GM12878 (cell line): ENCODE measurements around the gene SHISA9. TPM values are rescaled to one million over a fixed set of nuclear protein-coding genes. Genes with fewer than 3 reads are reported as not detected.

Experiments
- ATAC-seq: fragments of 200-7000 bp; cut with Tn5 transposase; 3 replicates; pipeline ENCODE4 v1.9.1; 2020; ENCODE audit warnings: mild to moderate bottlenecking, moderate library complexity
- BruUV-seq: library from RNA; stranded (reverse); fragments of 400-500 nt; replicated peaks from 2 replicates; lab custom pipeline; 2021; lab: Mats Ljungman, UMichigan
- CTCF ChIA-PET: fragments of 300-600 bp; sonication (Branson Sonifier 250); formaldehyde crosslinking; extraction: SDS; loops from one replicate; lab custom pipeline; 2021; ENCODE audit warnings: inconsistent platforms; lab: Yijun Ruan, JAX
- POLR2A ChIA-PET: fragments of 350-600 bp; formaldehyde crosslinking; extraction: SDS; loops from one replicate; lab custom pipeline; 2021; ENCODE audit warnings: inconsistent platforms; lab: Charles Lee
- RAD21 ChIA-PET: fragments of 300-600 bp; sonication (Branson Sonifier 250); formaldehyde crosslinking; loops from one replicate; lab custom pipeline; 2023; ENCODE audit warnings: antibody characterized with exemption; ENCODE audit not compliant: unreplicated experiment; lab: Charles Lee
- SMC1A ChIA-PET: fragments of 300-600 bp; sonication (Branson Sonifier 250); formaldehyde crosslinking; loops from one replicate; lab custom pipeline; 2023; ENCODE audit not compliant: unreplicated experiment, uncharacterized antibody; lab: Charles Lee
- DNase-seq: peaks from one replicate; pipeline ENCODE4 v3.0.0-alpha.2; 2011; ENCODE audit warnings: low read depth, low spot score
- FAIRE-seq: peaks from 3 replicates; lab custom pipeline; 2011; peaks lifted over from hg19 to GRCh38; lab: Jason Lieb, UNC
- H2AFZ ChIP-seq: 2 replicates; pipeline ENCODE4 v1.6.0; 2011; ENCODE audit warnings: low read depth, low read length, control low read depth; ENCODE audit not compliant: control insufficient read depth
- H3K27ac ChIP-seq: 2 replicates; pipeline ENCODE4 v1.5.1; 2011; ENCODE audit warnings: control low read depth; ENCODE audit not compliant: control insufficient read depth, insufficient read depth
- H3K27me3 ChIP-seq, 2 experiments: replicated peaks in 1 of 2; 2 replicates each; pipeline versions ENCODE4 v1.6.0 to v1.6.1; 2011; ENCODE audit warnings: low read length in 1 of 2; ENCODE audit not compliant: control insufficient read depth in 2 of 2, insufficient read depth in 2 of 2
- H3K36me3 ChIP-seq, 2 experiments: 2 replicates each; pipeline ENCODE4 v1.5.1; 2011; ENCODE audit warnings: low read length in 1 of 2; ENCODE audit not compliant: control insufficient read depth in 2 of 2, insufficient read depth in 2 of 2
- H3K4me1 ChIP-seq: 2 replicates; pipeline ENCODE4 v1.6.1; 2011; ENCODE audit warnings: mild to moderate bottlenecking, low read length, moderate library complexity, mixed read lengths; ENCODE audit not compliant: control insufficient read depth, insufficient read depth
- H3K4me2 ChIP-seq: 2 replicates; pipeline ENCODE4 v1.6.0; 2011; ENCODE audit warnings: control low read depth; ENCODE audit not compliant: control insufficient read depth, insufficient read depth
- H3K4me3 ChIP-seq: fragments of 200-600 bp; sonication (generic); 2 replicates; pipeline ENCODE4 v1.5.1; 2016
- H3K79me2 ChIP-seq: 2 replicates; pipeline ENCODE4 v1.6.0; 2011; ENCODE audit warnings: low read length; ENCODE audit not compliant: control insufficient read depth, insufficient read depth
- H3K9ac ChIP-seq: 2 replicates; pipeline ENCODE4 v1.8.0; 2011; ENCODE audit warnings: low read length, control low read depth, mixed read lengths; ENCODE audit not compliant: control insufficient read depth, insufficient read depth
- H3K9me3 ChIP-seq: replicated peaks from 3 replicates; pipeline ENCODE4 v1.5.1; 2011; ENCODE audit warnings: mild to moderate bottlenecking, low read length; ENCODE audit not compliant: control insufficient read depth, insufficient read depth
- H4K20me1 ChIP-seq: 2 replicates; pipeline ENCODE4 v1.6.0; 2011; ENCODE audit not compliant: control insufficient read depth, insufficient read depth
- BMI1 ChIP-seq: fragments of 450-650 bp; IDR thresholded peaks from 2 replicates; pipeline ENCODE4 v1.6.1; 2016; ENCODE audit warnings: mild to moderate bottlenecking, moderate library complexity, borderline replicate concordance
- EED ChIP-seq: sonication (generic); IDR thresholded peaks from 2 replicates; pipeline ENCODE4 v1.6.1; 2016; ENCODE audit warnings: antibody characterized with exemption, low read depth
- EZH2 ChIP-seq: IDR thresholded peaks from 2 replicates; pipeline ENCODE4 v1.6.1; 2012; ENCODE audit warnings: low read depth, mild to moderate bottlenecking, control low read depth, inconsistent platforms, low read length, borderline replicate concordance; ENCODE audit not compliant: control insufficient read depth
- NR2C1 ChIP-seq: fragments of 450-650 bp; IDR thresholded peaks from 2 replicates; pipeline ENCODE4 v1.6.1; 2017; ENCODE audit warnings: antibody characterized with exemption, mild to moderate bottlenecking, moderate library complexity
- POLR2A ChIP-seq: IDR thresholded peaks from 2 replicates; pipeline ENCODE4 v1.6.1; 2011; ENCODE audit warnings: low read depth, mild to moderate bottlenecking, low read length
- WGBS: methylation state at CpG from one replicate; pipeline ENCODE4 v1.1.6; 2016; ENCODE audit warnings: low lambda C conversion rate; ENCODE audit not compliant: insufficient replicate concordance, insufficient coverage; ENCODE audit errors: missing lambda C conversion rate; 5-methylcytosine and 5-hydroxymethylcytosine counted together
- in situ Hi-C: fragments of 300-500 bp; cut with MboI; formaldehyde crosslinking; loops from 9 replicates; pipeline ENCODE4 v1.14.3; 2018; ENCODE audit warnings: mixed read lengths
- intact Hi-C: fragments of 100-400 bp; cut with micrococcal nuclease; formaldehyde crosslinking; loops from one replicate; pipeline ENCODE4 v1.14.2; 2022; ENCODE audit not compliant: unreplicated experiment
- polyA plus RNA-seq, 11 experiments: library from polyadenylated mRNA; depleted of rRNA in 4 of 11; unstranded in 6 of 11; stranded (reverse) in 5 of 11; fragments of >200 nt; fragmentation: Nextera tagmentation in 4 of 11; fragmentation: Illumina TruSeq in 1 of 11; extraction: Ambion mirVana in 4 of 11; extraction: Trizol in 1 of 11; gene quantifications; 1 replicate in 1 of 11; 2 replicates in 10 of 11; pipeline versions ENCODE4 v1.2.1 to v1.2.3, GENCODE V29; 2011 to 2016; ENCODE audit warnings: inconsistent platforms in 2 of 11, missing spikeins in 2 of 11, low read depth in 1 of 11
- total RNA-seq, 4 experiments: library from RNA; depleted of rRNA in 3 of 4; stranded (reverse); fragments of >200 nt in 3 of 4; fragmentation: Illumina TruSeq in 1 of 4; extraction: Trizol in 1 of 4; gene quantifications; 2 replicates each; pipeline versions ENCODE4 v1.2.1 to v1.2.3, GENCODE V29; 2013 to 2021
- TF ChIP-seq, protein P1 (sequence below), 3 experiments: IDR thresholded peaks in 2 of 3; conservative IDR thresholded peaks in 1 of 3; 2 replicates each; pipeline ENCODE4 v1.5.1; 2011; ENCODE audit warnings: low read depth in 3 of 3, low read length in 3 of 3, mild to moderate bottlenecking in 3 of 3, control low read depth in 2 of 3, moderate library complexity in 2 of 3, inconsistent platforms in 1 of 3, mixed read lengths in 1 of 3; ENCODE audit not compliant: control insufficient read depth in 2 of 3, insufficient read depth in 1 of 3; ENCODE audit errors: extremely low read depth in 1 of 3

Gene SHISA9
- total and polyA plus RNA-seq, 10 of the 15 experiments (the other 5 are each of a cell fraction or from before 2014, with no cell fraction given) = 0.03 to 25.5 (median 0.07) TPM

DNA sequence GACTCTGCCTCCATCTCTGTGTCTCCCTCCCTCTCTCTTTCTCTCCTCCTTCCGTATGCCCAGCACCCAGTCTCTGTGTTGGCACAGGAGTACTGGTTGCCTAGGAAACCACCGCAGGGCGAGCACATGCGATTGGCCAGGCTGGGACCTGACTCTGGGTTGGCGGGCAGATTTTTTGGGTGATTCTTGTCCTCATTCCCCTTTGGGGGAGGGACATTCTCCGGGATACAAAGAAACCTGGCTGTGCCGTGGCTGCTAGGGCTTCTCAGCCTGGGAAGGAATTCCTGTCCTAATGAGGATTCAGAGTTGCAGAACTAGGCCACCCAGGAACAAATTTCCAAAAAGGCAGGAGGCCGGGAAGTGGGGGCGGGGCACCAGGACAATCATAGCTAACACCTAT, 168.9 kb downstream of the SHISA9 start:
- H2AFZ ChIP-seq = no peak overlapping the region
- H3K4me2 ChIP-seq = no peak overlapping the region
- CTCF ChIA-PET = no interaction called here
- FAIRE-seq = no peak
- no peaks in the 10 kb centered on the region for H3K9me3 ChIP-seq
- RAD21 ChIA-PET = no interaction called here
- no peaks in the 10 kb centered on the region for H3K36me3 ChIP-seq
- TF ChIP-seq BMI1 = 0 out of 2 replicates have a peak, but pooled peaks have one; percentile 38
- TF ChIP-seq EZH2 = no peak
- TF ChIP-seq, all 136 proteins: peak for 1
- WGBS = 7% methylated on average over 9 of the region's 9 CpGs
- Histone ChIP-seq H3K27ac (no peak overlapping the region), H3K27me3 (no peaks in the 10 kb centered on the region), H3K4me3 (no peak overlapping the region), H3K79me2 (no peaks in the 10 kb centered on the region), H4K20me1 (no peaks in the 10 kb centered on the region), H3K9ac (no peak overlapping the region), H3K4me1 (no peaks in the 10 kb centered on the region)
- POLR2A ChIA-PET = no interaction called here
- SMC1A ChIA-PET = interaction anchor here (1.1 to 1.3 kb wide), 3 partner anchors 9 to 40 kb away, joined by 3 to 9 read pairs (median 4); no protein-coding TSS in a partner anchor
- no TSS peak for BruUV-seq
- intact Hi-C loops (no loop called here), in situ Hi-C loops (no loop called here)
- no peak for DNase-seq
- ATAC-seq = no peak

DNA sequence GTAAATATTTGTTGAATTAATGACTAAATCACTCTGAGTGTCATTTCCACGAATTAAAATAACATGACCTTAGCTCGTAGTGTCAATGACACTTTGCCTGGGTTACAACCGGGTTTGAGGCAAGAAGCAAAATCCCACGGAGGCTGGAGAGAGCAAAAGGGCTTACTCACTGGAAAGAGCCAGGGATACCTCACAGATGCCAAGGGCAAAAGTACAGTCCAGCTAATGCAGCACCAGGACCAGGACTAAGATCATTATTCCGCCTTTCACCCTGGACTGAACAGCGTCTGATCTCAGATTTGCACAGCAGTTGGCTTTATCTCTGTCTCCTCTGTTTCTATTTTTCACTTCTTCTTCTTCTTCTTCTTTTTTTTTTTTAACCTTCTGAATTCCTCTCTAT, 175.5 kb downstream of the SHISA9 start:
- Histone ChIP-seq H3K4me3 (no peak overlapping the region), H3K27me3 (no peaks in the 10 kb centered on the region), H3K9me3 (no peaks in the 10 kb centered on the region), H3K9ac (no peak overlapping the region), H3K4me1 (no peaks in the 10 kb centered on the region), H3K27ac (no peak overlapping the region), H4K20me1 (no peaks in the 10 kb centered on the region), H3K4me2 (no peak overlapping the region), H3K79me2 (no peaks in the 10 kb centered on the region), H3K36me3 (no peaks in the 10 kb centered on the region), H2AFZ (no peak overlapping the region)
- RAD21 ChIA-PET = interaction anchor here (0.9 to 2.1 kb wide), 5 partner anchors 12 to 25 kb away, joined by 3 to 7 read pairs (median 4); no protein-coding TSS in a partner anchor
- no peak for DNase-seq
- 19% methylated on average over 6 of the region's 6 CpGs for WGBS
- POLR2A ChIA-PET = no interaction called here
- CTCF ChIA-PET = interaction anchor here (0.7 to 1.6 kb wide), 3 partner anchors 8 to 19 kb away, joined by 3 to 5 read pairs (median 3); no protein-coding TSS in a partner anchor
- intact Hi-C loops = no loop called here
- TF ChIP-seq, protein P1, sequence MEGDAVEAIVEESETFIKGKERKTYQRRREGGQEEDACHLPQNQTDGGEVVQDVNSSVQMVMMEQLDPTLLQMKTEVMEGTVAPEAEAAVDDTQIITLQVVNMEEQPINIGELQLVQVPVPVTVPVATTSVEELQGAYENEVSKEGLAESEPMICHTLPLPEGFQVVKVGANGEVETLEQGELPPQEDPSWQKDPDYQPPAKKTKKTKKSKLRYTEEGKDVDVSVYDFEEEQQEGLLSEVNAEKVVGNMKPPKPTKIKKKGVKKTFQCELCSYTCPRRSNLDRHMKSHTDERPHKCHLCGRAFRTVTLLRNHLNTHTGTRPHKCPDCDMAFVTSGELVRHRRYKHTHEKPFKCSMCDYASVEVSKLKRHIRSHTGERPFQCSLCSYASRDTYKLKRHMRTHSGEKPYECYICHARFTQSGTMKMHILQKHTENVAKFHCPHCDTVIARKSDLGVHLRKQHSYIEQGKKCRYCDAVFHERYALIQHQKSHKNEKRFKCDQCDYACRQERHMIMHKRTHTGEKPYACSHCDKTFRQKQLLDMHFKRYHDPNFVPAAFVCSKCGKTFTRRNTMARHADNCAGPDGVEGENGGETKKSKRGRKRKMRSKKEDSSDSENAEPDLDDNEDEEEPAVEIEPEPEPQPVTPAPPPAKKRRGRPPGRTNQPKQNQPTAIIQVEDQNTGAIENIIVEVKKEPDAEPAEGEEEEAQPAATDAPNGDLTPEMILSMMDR (IDR thresholded peaks at IDR 0.05 in 2 of 3, conservative IDR thresholded peaks at IDR 0.05 in 1 of 3; ENCODE audit: control insufficient read depth in 2 of 3, extremely low read depth in 1 of 3, insufficient read depth in 1 of 3, low read depth in 3 of 3, low read length in 3 of 3) = no peak
- TF ChIP-seq EED = no peak
- TF ChIP-seq NR2C1 = no peak
- TF ChIP-seq POLR2A = no peak
- SMC1A ChIA-PET = interaction anchor here (0.6 to 1.8 kb wide), 6 partner anchors 9 to 1577 kb away, joined by 3 to 8 read pairs (median 3); no protein-coding TSS in a partner anchor
- no peak for ATAC-seq
- no peak for FAIRE-seq
- no TSS peak for BruUV-seq
- in situ Hi-C loops = no loop called here
